AG08396 (cell line): Measurements from ENCODE around the gene IL7R.

Experiments
- DNase-seq: peaks from one replicate; pipeline ENCODE4 v3.0.0; 2012; ENCODE audit warnings: low spot score, mixed read lengths

IL7R gene

DNA sequence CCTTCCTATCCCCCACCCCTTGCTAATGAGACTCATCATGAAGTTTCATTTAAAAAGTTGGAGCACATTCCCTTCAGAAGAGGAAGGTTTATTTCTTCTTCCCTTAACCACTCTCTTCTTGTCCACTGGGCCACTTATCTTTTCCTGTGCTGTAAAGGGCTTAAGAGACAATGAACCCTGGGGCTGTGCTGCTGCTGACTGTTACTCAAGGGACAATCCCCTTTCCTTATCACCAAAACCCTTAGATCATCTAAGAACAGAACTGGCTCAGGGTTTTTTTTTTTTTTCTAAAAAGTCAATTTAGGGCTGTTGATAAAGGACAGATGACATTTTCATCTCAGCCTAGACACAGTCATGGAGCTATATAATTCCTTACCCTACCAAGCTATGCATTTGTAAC, 52.1 kb downstream of the IL7R start:
- no peak for DNase-seq

DNA sequence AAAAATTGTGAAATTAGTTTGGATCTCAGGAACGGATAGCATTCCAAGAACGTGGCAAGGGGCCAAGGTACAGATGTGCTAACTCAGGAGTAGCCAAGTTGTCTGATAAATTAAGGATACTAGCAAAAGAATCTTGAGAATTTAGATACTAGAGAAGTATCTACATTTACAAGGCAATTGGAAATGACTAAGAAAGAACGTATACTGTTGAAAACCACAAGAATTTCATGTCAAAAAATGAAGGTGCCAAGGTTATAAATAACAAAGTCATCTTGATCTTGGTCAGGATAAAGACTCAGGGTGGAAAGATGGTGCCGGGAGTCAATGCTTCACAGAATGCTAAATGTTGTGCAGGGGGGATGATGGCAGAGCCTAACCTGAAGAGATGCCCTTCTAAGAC, 62.5 kb downstream of the IL7R start:
- peak; percentile 60 for DNase-seq

DNA sequence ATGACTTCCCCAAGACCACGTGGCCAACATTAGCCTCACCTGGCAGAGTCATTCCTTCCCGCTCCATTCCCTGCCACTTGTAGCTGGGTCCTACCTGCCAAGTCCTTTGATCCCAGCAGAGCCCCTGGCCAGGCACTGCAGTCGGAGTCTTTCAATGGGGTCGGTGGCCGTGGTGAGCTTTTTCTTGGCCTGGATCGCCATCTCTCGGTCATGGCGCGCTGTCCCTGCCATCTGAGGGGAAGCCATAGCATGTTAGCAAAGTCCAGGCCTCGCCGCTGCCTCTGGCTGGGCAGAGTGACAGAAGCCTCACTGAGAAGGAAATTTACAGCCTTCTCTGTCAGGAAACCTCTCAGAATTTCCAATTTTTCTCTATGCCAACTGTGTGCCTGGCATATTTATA, 64.2 kb downstream of the IL7R start:
- no peak for DNase-seq

DNA sequence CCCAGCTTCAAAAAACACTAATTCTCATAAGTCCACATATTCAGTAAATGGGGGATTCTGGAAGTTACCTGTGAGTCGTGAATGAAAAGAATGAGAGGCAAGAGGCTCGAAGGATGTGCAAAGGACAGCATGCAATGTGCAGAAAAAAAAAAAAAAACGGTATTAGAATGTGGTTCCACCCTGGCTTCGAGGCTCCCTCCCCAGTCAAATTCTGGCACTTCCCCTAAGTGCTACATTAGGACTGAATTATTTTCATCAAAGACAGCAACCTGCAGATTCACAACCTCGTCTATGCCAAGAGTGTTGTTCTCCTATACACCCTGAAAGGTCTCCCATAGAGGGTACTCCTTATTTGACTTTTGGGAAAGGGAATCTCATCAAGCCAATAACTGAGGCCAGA, 65.2 kb downstream of the IL7R start:
- DNase-seq: no peak

DNA sequence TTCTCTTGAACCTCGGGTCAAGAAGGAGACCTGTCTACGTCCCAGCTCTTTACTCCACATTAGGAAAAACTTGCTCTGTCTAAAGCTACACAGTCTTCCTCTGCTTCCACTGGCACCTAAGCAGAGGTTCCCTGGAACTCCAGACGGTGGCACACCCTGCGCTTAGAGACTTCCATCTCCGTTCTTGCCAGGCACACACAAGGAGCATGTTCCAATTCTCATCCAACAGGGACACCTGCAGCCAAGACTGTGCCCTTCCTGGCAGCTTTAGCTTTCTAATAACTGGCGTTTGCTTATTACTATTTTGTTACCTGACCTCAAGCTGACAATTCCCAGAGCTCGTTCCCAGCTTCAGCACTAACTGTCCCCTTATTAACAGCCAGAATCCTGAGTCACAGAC, 65.8 kb downstream of the IL7R start:
- no peak for DNase-seq

DNA sequence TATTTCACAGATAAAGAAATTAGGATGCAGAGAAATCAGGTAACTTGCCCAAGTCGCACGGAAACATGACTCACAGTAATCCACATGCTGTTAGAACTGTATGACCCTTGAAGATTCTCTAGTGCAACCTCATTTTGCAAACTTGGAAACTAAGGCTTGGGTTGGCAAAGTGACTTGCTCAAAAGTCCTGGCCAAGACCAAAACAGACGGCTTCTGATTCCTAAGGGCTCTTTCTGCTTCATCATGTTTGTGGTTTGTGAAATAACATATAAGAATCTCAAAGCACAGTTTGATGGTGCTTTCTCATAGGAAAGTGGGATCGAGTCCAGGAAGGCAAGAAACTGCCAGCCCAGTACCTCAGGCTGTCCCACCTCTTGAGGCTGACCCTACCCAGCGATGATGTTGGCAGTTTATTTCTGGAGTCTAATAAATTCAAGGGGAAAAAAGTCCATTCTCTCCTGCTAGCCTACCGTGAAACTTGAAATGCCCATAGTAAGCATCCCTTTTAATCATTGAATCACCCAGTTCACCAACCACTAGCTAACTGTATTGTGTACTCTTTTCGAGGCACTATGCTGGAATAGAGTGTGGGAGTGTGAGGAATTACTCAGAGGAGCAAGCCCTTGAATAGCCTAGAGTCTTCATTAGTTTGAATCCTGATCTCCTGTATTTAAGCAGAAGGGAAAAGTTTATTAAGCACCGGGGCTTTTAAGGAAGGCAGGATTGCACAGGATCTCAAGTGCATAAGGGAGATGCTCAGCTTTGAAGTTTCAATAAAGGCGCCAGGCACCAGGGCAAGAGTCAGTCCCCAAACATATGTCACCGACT, 67.6 kb downstream of the IL7R start:
- peak; percentile 38 for DNase-seq

DNA sequence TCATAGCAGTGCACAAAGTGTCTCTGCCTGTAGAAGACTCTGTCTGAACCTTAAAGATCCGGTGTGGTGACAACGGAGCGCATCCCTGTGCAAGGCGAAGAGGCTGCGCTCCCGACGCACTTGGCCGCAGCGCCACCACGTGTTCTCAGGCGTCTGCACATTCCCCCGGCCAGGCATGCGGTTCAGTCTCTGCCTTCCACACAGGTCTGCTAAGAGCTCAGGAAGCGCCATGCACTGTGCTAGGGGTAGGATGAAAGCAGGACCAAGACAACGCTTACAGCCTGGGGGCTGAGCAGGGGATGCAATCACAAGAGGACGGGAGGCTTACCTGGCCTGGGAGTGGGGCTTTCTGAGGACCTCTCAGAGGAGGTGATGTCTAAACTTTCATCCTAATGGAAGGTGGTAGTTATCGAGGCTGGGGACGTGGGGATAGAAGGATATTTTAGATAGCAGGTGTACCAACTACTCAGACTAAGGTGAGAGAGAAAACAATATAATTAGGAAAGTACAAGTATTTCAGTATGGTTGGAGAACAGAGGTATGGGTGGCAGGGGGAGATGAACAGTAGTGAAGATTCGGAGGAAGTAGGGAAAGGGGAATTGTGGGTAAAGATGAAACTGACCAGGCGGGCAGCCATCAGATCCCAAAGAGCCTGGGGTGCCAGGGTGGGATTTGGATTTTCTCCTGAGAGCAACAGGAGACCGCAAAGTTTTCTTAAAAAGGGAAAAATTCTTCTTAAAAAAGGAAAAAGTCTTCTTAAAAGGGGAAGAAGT, 68.4 kb downstream of the IL7R start:
- DNase-seq: peak; percentile 78

DNA sequence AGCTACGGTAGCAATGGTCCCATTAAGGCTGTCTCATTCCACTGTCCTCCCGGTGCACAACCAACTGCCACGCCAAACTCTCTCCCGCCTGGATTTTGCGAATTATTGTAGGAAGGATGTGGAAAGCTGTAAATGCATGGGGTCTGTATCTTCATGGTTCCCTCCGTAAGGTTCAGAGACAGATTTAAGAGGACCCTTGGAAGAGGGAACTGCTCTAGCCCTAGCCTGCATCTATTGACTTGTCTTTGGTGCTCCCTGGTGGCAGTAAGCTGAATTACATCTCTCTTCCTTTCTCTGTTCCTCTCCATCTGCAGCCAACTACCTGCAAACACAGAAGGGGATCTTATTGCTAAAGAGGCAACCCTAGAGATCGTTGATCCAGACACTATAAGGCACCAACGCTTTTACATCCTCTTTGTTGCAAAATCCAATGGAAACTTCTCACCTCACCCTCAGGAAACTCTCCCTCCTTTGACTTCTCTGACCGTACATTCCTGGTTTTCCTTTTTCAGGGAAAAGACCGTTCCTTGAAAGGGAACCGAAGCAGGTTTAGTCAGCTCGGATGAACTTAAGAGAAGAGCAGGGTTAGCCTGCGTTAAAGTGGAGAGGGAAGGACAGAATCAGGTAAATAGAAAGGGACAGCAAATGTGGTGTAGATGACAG, 69.8 kb downstream of the IL7R start:
- peak; percentile 53 for DNase-seq
